Liver (tissue), 9 donors: ENCODE results near the gene NAA35. TPM values are rescaled to one million over a fixed set of nuclear protein-coding genes. Genes with fewer than 3 reads are reported as not detected.

Experiments used
- DNase-seq: peaks from one replicate; pipeline ENCODE4 v3.0.0-alpha.2; 2017; ENCODE audit warnings: low spot score
- H3K27ac ChIP-seq, 2 donors: one replicate each; pipeline ENCODE4 v1.7.0; 2013; ENCODE audit warnings: inconsistent platforms in 2 of 2, low read length in 2 of 2, control low read depth in 1 of 2, low read depth in 1 of 2, mild to moderate bottlenecking in 1 of 2
- H3K27me3 ChIP-seq, 4 donors: one replicate each; pipeline versions ENCODE4 v1.6.1 to v1.7.0; 2013; ENCODE audit warnings: low read length in 3 of 4, inconsistent platforms in 1 of 4, mild to moderate bottlenecking in 1 of 4, moderate library complexity in 1 of 4; ENCODE audit not compliant: control insufficient read depth in 4 of 4, insufficient read depth in 4 of 4
- H3K36me3 ChIP-seq, 4 donors: one replicate each; pipeline versions ENCODE4 v1.6.1 to v1.7.0; 2013; ENCODE audit warnings: low read length in 3 of 4, mild to moderate bottlenecking in 3 of 4, low read depth in 1 of 4, moderate library complexity in 1 of 4; ENCODE audit not compliant: control insufficient read depth in 4 of 4, insufficient read depth in 3 of 4
- H3K4me1 ChIP-seq, 4 donors: one replicate each; pipeline versions ENCODE4 v1.6.1 to v1.7.0; 2013; ENCODE audit warnings: low read length in 3 of 4, mild to moderate bottlenecking in 3 of 4, moderate library complexity in 1 of 4; ENCODE audit not compliant: control insufficient read depth in 4 of 4, insufficient read depth in 4 of 4
- H3K4me3 ChIP-seq, 3 donors: one replicate each; pipeline versions ENCODE4 v1.6.1 to v1.7.0; 2013; ENCODE audit warnings: low read length in 3 of 3, control low read depth in 1 of 3, low read depth in 1 of 3, mild to moderate bottlenecking in 1 of 3
- H3K9ac ChIP-seq, 2 donors: one replicate each; pipeline ENCODE4 v1.7.0; 2013; ENCODE audit warnings: low read length in 2 of 2, mild to moderate bottlenecking in 2 of 2, moderate library complexity in 2 of 2, control low read depth in 1 of 2, low read depth in 1 of 2
- H3K9me3 ChIP-seq, 4 donors: one replicate each; pipeline versions ENCODE4 v1.6.1 to v1.7.0; 2013; ENCODE audit warnings: low read length in 3 of 4; ENCODE audit not compliant: control insufficient read depth in 4 of 4
- EGR1 ChIP-seq, 2 donors: IDR thresholded peaks; 2 replicates each; pipeline ENCODE4 v1.6.1; 2016 to 2018; ENCODE audit warnings: antibody characterized with exemption in 2 of 2, low read depth in 2 of 2
- FOXA1 ChIP-seq: IDR thresholded peaks from 2 replicates; pipeline ENCODE4 v1.6.1; 2016; ENCODE audit warnings: antibody characterized with exemption
- HNF4G ChIP-seq: IDR thresholded peaks from 2 replicates; pipeline ENCODE4 v1.6.1; 2016; ENCODE audit warnings: antibody characterized with exemption
- NR2F2 ChIP-seq: IDR thresholded peaks from 2 replicates; pipeline ENCODE4 v1.6.1; 2016; ENCODE audit warnings: antibody characterized with exemption
- RXRA ChIP-seq, 2 donors: IDR thresholded peaks; 2 replicates each; pipeline ENCODE4 v1.6.1; 2017 to 2018; ENCODE audit warnings: antibody characterized with exemption in 2 of 2, mild to moderate bottlenecking in 1 of 2
- YY1 ChIP-seq: IDR thresholded peaks from 2 replicates; pipeline ENCODE4 v1.6.1; 2016; ENCODE audit warnings: antibody characterized with exemption, mild to moderate bottlenecking
- WGBS: extraction: QIAGEN DNeasy Blood & Tissue Kit; methylation state at CpG from one replicate; pipeline ENCODE4 v1.1.7; 2013; 5-methylcytosine and 5-hydroxymethylcytosine counted together
- polyA plus RNA-seq, 2 donors: library from polyadenylated mRNA; stranded (reverse) in 1 of 2; unstranded in 1 of 2; fragments of 200-250 nt in 1 of 2; fragments of >200 nt in 1 of 2; fragmentation: Nextera tagmentation in 1 of 2; extraction: Ambion mirVana in 1 of 2; gene quantifications; one replicate each; pipeline versions ENCODE4 v1.2.1 to v1.2.3, GENCODE V29; 2013 to 2015
- total RNA-seq, 2 donors: library from RNA; depleted of rRNA; stranded (reverse); fragments of >200 nt; gene quantifications; one replicate each; pipeline ENCODE4 v1.2.3, GENCODE V29; 2014
- TF ChIP-seq, protein P1 (sequence below): IDR thresholded peaks from 2 replicates; pipeline ENCODE4 v1.6.1; 2016; ENCODE audit warnings: antibody characterized with exemption
- TF ChIP-seq, protein P2 (sequence below): IDR thresholded peaks from 2 replicates; pipeline ENCODE4 v1.6.1; 2016; ENCODE audit warnings: antibody characterized with exemption, mild to moderate bottlenecking
- TF ChIP-seq, protein P3 (sequence below): IDR thresholded peaks from 2 replicates; pipeline ENCODE4 v1.6.1; 2016; ENCODE audit warnings: antibody characterized with exemption
- TF ChIP-seq, protein P4 (sequence below): IDR thresholded peaks from 2 replicates; pipeline ENCODE4 v1.6.1; 2016; ENCODE audit warnings: antibody characterized with exemption
- donor health status: healthy.
- donor health status: healthy.
- donor health status: healthy.
- donor health status: healthy.
- donor health status: healthy.

Gene NAA35
- total and polyA plus RNA-seq, 4 donors: 5.2 to 14.8 (median 9.2) TPM

DNA sequence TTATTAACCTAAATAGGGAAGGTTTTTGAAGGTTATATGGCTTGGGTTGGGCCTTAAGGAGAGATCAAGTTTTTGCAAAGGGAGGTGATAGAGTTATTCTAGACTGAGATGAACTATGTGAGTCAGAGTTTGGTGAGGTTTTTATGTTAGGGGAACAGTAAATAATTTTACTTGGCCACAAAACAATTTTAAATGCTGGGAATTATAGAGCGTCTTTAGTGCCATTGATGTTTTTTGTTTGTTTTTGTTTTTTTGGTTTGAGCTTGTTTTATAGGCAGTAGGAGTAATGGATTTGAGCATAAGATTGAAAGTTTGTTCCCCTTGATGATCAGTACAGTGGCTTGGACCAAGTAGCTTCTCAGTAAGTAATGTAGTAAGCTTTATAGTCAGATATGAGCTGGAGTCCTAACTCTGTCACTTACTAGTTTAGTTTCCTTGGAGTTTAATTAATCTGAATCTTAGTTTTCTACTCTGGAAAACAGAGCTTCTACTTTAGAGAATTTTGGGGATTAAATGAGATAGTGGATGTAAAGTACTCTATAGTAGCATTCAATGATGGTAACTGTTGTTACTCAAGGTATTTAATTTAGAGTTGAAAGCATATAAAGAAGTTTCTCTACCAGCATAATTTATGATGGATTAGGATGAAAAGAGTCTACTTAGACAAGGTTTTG, 2.9 kb downstream of the NAA35 start:
- H3K9me3 ChIP-seq: no peaks in the 10 kb centered on the region
- H3K4me1 ChIP-seq: peaks cover 2 to 15% (median 13%) of the 10 kb centered on the region in 4 donors
- TF ChIP-seq HNF4G (no peak), RXRA (IDR thresholded peaks at IDR 0.05) (no peak), EGR1 (IDR thresholded peaks at IDR 0.05; ENCODE audit: low read depth in 2 of 2) (no peak), NR2F2 (no peak), FOXA1 (no peak)
- TF ChIP-seq, protein P1, sequence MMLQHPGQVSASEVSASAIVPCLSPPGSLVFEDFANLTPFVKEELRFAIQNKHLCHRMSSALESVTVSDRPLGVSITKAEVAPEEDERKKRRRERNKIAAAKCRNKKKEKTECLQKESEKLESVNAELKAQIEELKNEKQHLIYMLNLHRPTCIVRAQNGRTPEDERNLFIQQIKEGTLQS: no peak
- no peak overlapping the region for H3K4me3 ChIP-seq
- H3K27ac ChIP-seq: no peak overlapping the region
- peaks cover 1 to 31% (median 13%) of the 10 kb centered on the region in 4 donors for H3K36me3 ChIP-seq
- 94% methylated on average over 1 of the region's 1 CpG for WGBS
- no peaks in the 10 kb centered on the region for H3K27me3 ChIP-seq
- H3K9ac ChIP-seq: no peak overlapping the region
- no peak for DNase-seq

DNA sequence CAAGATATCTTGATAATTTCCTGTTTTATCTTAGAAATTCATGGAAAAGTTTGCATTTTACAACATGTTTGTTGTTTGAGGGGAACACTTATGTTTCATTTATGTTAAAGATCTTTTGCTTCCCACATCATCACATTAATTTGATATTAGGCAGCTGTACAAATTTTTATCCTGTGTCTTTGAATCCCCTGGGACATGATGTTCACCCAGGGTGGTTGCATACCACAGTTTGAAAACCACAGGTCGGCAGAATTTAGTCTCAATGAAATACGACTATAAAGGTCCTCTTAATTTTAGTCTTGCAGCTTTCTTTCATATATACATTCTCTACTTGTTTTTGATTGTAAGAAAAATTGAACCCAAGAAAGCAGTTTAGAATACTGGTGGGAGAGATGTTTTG, 3.7 kb downstream of the NAA35 start:
- H3K4me1 ChIP-seq: peaks cover 2 to 15% (median 13%) of the 10 kb centered on the region in 4 donors
- no peaks in the 10 kb centered on the region for H3K27me3 ChIP-seq
- H3K4me3 ChIP-seq: no peak overlapping the region
- peaks cover 1 to 31% (median 13%) of the 10 kb centered on the region in 4 donors for H3K36me3 ChIP-seq
- H3K9ac ChIP-seq: no peak overlapping the region
- no peak for TF ChIP-seq FOXA1
- TF ChIP-seq YY1: no peak
- TF ChIP-seq, protein P2, sequence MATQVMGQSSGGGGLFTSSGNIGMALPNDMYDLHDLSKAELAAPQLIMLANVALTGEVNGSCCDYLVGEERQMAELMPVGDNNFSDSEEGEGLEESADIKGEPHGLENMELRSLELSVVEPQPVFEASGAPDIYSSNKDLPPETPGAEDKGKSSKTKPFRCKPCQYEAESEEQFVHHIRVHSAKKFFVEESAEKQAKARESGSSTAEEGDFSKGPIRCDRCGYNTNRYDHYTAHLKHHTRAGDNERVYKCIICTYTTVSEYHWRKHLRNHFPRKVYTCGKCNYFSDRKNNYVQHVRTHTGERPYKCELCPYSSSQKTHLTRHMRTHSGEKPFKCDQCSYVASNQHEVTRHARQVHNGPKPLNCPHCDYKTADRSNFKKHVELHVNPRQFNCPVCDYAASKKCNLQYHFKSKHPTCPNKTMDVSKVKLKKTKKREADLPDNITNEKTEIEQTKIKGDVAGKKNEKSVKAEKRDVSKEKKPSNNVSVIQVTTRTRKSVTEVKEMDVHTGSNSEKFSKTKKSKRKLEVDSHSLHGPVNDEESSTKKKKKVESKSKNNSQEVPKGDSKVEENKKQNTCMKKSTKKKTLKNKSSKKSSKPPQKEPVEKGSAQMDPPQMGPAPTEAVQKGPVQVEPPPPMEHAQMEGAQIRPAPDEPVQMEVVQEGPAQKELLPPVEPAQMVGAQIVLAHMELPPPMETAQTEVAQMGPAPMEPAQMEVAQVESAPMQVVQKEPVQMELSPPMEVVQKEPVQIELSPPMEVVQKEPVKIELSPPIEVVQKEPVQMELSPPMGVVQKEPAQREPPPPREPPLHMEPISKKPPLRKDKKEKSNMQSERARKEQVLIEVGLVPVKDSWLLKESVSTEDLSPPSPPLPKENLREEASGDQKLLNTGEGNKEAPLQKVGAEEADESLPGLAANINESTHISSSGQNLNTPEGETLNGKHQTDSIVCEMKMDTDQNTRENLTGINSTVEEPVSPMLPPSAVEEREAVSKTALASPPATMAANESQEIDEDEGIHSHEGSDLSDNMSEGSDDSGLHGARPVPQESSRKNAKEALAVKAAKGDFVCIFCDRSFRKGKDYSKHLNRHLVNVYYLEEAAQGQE: no peak
- TF ChIP-seq, protein P3, sequence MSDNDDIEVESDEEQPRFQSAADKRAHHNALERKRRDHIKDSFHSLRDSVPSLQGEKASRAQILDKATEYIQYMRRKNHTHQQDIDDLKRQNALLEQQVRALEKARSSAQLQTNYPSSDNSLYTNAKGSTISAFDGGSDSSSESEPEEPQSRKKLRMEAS: no peak
- TF ChIP-seq, protein P4, sequence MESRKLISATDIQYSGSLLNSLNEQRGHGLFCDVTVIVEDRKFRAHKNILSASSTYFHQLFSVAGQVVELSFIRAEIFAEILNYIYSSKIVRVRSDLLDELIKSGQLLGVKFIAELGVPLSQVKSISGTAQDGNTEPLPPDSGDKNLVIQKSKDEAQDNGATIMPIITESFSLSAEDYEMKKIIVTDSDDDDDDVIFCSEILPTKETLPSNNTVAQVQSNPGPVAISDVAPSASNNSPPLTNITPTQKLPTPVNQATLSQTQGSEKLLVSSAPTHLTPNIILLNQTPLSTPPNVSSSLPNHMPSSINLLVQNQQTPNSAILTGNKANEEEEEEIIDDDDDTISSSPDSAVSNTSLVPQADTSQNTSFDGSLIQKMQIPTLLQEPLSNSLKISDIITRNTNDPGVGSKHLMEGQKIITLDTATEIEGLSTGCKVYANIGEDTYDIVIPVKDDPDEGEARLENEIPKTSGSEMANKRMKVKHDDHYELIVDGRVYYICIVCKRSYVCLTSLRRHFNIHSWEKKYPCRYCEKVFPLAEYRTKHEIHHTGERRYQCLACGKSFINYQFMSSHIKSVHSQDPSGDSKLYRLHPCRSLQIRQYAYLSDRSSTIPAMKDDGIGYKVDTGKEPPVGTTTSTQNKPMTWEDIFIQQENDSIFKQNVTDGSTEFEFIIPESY: no peak
- WGBS: 90% methylated on average over 2 of the region's 2 CpGs
- H3K27ac ChIP-seq: no peak overlapping the region
- no peaks in the 10 kb centered on the region for H3K9me3 ChIP-seq
- DNase-seq: no peak
